Suprapubic skin (tissue), 4 donors: ENCODE results near the gene VIPR1. TPM values are rescaled to one million over a fixed set of nuclear protein-coding genes. Genes with fewer than 3 reads are reported as not detected.

Experiments
- DNase-seq, 2 donors: peaks; one replicate each; pipeline ENCODE4 v3.0.0-alpha.2; 2019; ENCODE audit warnings: low spot score in 2 of 2
- H3K27ac ChIP-seq: fragments of 200-600 bp; sonication (generic); one replicate; pipeline ENCODE4 v1.5.1; 2019
- H3K27me3 ChIP-seq: fragments of 200-600 bp; sonication (generic); one replicate; pipeline ENCODE4 v1.5.1; 2019
- H3K36me3 ChIP-seq: fragments of 200-600 bp; sonication (generic); one replicate; pipeline ENCODE4 v1.5.1; 2019
- H3K4me1 ChIP-seq: fragments of 200-600 bp; sonication (generic); one replicate; pipeline ENCODE4 v1.5.1; 2019
- H3K4me3 ChIP-seq: fragments of 200-600 bp; sonication (generic); one replicate; pipeline ENCODE4 v1.5.1; 2019; ENCODE audit warnings: mild to moderate bottlenecking
- H3K9me3 ChIP-seq: fragments of 200-600 bp; sonication (generic); one replicate; pipeline ENCODE4 v1.5.1; 2019
- CTCF ChIP-seq, 2 donors: fragments of 200-600 bp in 1 of 2; fragments of 450-650 bp in 1 of 2; sonication (generic) in 1 of 2; IDR thresholded peaks; one replicate each; pipeline ENCODE4 v1.5.1; 2016 to 2019; ENCODE audit warnings: antibody characterized with exemption in 2 of 2, mild to moderate bottlenecking in 1 of 2, moderate library complexity in 1 of 2
- EP300 ChIP-seq: sonication (generic); formaldehyde crosslinking; IDR thresholded peaks from one replicate; pipeline ENCODE4 v1.6.1; 2017; ENCODE audit warnings: antibody characterized with exemption
- POLR2A ChIP-seq, 2 donors: fragments of 450-650 bp; IDR thresholded peaks; one replicate each; pipeline ENCODE4 v1.6.1; 2017; ENCODE audit warnings: antibody characterized with exemption in 2 of 2, mild to moderate bottlenecking in 2 of 2, moderate library complexity in 2 of 2
- POLR2AphosphoS5 ChIP-seq, 3 donors: sonication (generic); formaldehyde crosslinking; IDR thresholded peaks; one replicate each; pipeline ENCODE4 v1.6.1; 2017; ENCODE audit warnings: antibody characterized with exemption in 3 of 3
- WGBS: methylation state at CpG from one replicate; pipeline ENCODE4 v1.1.5; 2018; 5-methylcytosine and 5-hydroxymethylcytosine counted together
- total RNA-seq, 4 donors: library from RNA; depleted of rRNA; stranded (reverse); fragments of >200 nt; gene quantifications; one replicate each; pipeline ENCODE4 v1.1.0, GENCODE V29; 2016

VIPR1 gene
- total RNA-seq, 4 donors from 2014 or later: 39.8 to 148 (median 74.3) TPM

GRCh38 chr3:42468111-42468510, 34.3 kb upstream of the VIPR1 start:
- Histone ChIP-seq H3K9me3 (no peaks in the 10 kb centered on the region), H3K27ac (no peak overlapping the region), H3K4me3 (no peak overlapping the region), H3K36me3 (no peaks in the 10 kb centered on the region), H3K4me1 (peaks cover 7% of the 10 kb centered on the region), H3K27me3 (no peaks in the 10 kb centered on the region)
- TF ChIP-seq CTCF (IDR thresholded peaks at IDR 0.05) (no peak), POLR2AphosphoS5 (IDR thresholded peaks at IDR 0.05) (no peak), EP300 (no peak), POLR2A (IDR thresholded peaks at IDR 0.05) (no peak)
- whole genome bisulfite sequencing: 91% methylated on average over 3 of the region's 3 CpGs
- no peak for DNase-seq

- Histone ChIP-seq H3K4me3 (no peak overlapping the region), H3K27ac (peak overlapping the region; percentile 35), H3K4me1 (peaks cover 35% of the 10 kb centered on the region), H3K36me3 (no peaks in the 10 kb centered on the region), H3K27me3 (no peaks in the 10 kb centered on the region), H3K9me3 (no peaks in the 10 kb centered on the region)
- WGBS: 60% methylated on average over 2 of the region's 2 CpGs
- no peak for TF ChIP-seq POLR2AphosphoS5 (IDR thresholded peaks at IDR 0.05)
- no peak for TF ChIP-seq CTCF (IDR thresholded peaks at IDR 0.05)
- TF ChIP-seq POLR2A (IDR thresholded peaks at IDR 0.05): no peak
- TF ChIP-seq EP300: no peak
- DNase-seq: no peak
Observed at GRCh38 chr3:42472555-42472954, 29.9 kb upstream of the VIPR1 start.

DNA sequence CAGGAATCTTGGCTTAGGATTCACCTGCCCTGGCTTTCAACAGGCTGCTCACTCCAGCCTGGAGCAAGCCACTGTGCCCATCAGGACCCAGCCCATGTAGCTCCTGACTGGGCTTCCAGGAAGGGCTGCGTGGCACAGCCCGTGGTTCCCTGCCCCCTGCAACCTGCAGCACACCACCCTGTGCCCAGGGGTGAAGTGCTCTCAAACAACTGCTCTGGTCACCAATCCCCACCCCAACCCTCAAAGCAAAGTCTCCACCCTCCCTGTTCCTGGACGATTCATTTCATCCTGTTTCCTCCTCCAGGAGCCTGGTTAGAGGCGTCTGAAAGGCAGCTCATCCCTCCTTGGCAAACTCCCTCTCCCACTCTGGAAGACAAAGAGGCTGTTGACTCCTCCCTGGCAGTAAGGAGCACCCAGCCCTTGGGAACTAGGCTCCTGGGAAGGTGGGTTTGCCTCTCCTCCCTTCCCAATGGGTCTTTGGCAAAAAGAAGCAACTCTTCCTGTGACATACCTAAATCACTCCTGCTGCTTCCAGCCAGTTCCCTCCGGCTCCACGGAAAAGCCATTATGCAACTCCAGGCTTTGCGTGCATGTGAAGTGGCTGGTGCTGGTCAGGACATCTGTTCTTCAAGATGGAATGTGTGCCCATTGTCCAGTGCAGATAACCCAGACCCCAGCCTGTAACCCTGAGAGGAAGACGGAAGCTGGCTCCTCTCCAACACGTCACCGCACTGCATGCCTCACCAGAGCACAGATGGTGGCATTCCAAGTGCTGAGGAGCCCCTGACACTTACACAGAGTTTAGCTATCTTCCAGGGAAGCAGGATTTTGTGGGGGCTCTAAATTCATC, 29.1 kb upstream of the VIPR1 start:
- no peaks in the 10 kb centered on the region for H3K27me3 ChIP-seq
- no peaks in the 10 kb centered on the region for H3K9me3 ChIP-seq
- 21% methylated on average over 10 of the region's 10 CpGs for WGBS
- H3K36me3 ChIP-seq: no peaks in the 10 kb centered on the region
- H3K4me3 ChIP-seq: no peak overlapping the region
- peak overlapping the region; percentile 35 for H3K27ac ChIP-seq
- no peak for TF ChIP-seq EP300
- no peak for TF ChIP-seq POLR2AphosphoS5 (IDR thresholded peaks at IDR 0.05)
- TF ChIP-seq POLR2A (IDR thresholded peaks at IDR 0.05): no peak
- no peak for TF ChIP-seq CTCF (IDR thresholded peaks at IDR 0.05)
- DNase-seq: no peak
- peaks cover 41% of the 10 kb centered on the region for H3K4me1 ChIP-seq

DNA sequence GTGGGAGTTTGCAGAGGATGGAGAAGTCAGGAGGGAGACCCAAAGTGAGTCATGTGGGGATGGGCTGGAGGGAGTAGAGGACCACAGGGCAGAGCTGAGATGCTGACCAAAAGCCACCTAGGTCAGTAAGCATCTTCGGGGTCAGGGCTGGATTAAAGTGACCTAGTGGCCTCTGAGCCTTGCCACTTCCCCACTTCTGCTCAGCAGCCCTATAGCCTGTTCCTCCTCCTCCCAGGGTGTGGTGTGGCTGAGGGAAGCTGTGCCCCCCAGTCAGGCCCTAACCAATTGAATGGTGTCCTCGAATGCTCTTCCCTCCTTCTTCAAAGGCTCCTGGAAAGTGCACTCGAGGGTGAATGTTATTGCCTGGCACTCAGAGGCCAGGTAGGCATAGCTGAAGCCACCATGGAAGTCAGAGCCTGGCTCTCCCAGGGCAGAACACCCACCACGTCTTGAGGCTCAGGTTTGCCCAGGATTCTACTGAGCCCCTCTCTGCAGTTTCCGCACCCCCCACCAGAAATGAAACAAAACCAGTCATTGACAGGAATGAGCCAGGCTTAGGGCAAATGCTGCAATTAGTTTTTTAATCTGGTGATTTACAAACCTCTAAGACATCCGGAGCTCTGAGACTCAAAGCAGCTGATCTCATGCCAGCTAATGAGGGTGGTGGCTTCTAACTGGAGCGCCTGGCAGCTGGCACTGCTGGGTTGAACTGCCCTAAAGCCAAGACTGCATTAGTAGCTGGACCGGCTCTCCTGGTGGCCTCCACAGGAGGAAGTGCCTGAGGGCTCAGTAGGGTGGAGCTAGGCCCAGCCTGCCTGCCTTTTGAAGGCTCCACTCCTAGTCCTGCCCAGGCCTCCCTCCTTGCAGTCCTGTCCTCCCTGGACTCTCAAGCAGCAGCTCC, 26.0 kb upstream of the VIPR1 start:
- Histone ChIP-seq H3K4me3 (no peak overlapping the region), H3K27me3 (no peaks in the 10 kb centered on the region), H3K36me3 (no peaks in the 10 kb centered on the region), H3K9me3 (peaks cover 11% of the 10 kb centered on the region), H3K27ac (peak overlapping the region; percentile 69), H3K4me1 (peaks cover 41% of the 10 kb centered on the region)
- WGBS: 19% methylated on average over 6 of the region's 8 CpGs
- TF ChIP-seq POLR2A (IDR thresholded peaks at IDR 0.05) (no peak), CTCF (IDR thresholded peaks at IDR 0.05) (no peak), POLR2AphosphoS5 (IDR thresholded peaks at IDR 0.05) (no peak), EP300 (no peak)
- peak in 1 of 2 donors; percentile 88 for DNase-seq

- Histone ChIP-seq H3K27me3 (no peaks in the 10 kb centered on the region), H3K4me1 (peaks cover 38% of the 10 kb centered on the region), H3K4me3 (no peak overlapping the region), H3K27ac (peak overlapping the region; percentile 69), H3K9me3 (peaks cover 13% of the 10 kb centered on the region), H3K36me3 (no peaks in the 10 kb centered on the region)
- no peak for TF ChIP-seq POLR2A (IDR thresholded peaks at IDR 0.05)
- no peak for TF ChIP-seq CTCF (IDR thresholded peaks at IDR 0.05)
- no peak for TF ChIP-seq EP300
- no peak for TF ChIP-seq POLR2AphosphoS5 (IDR thresholded peaks at IDR 0.05)
- 76% methylated on average over 2 of the region's 2 CpGs for WGBS
- no peak for DNase-seq
Observed at GRCh38 chr3:42477696-42478095, 24.7 kb upstream of the VIPR1 start.
